Measurements from ENCODE around the gene FCN2. TPM values are rescaled to one million over a fixed set of nuclear protein-coding genes. Genes with fewer than 3 reads are reported as not detected.

FCN2 gene
- total RNA-seq = not detected

DNA sequence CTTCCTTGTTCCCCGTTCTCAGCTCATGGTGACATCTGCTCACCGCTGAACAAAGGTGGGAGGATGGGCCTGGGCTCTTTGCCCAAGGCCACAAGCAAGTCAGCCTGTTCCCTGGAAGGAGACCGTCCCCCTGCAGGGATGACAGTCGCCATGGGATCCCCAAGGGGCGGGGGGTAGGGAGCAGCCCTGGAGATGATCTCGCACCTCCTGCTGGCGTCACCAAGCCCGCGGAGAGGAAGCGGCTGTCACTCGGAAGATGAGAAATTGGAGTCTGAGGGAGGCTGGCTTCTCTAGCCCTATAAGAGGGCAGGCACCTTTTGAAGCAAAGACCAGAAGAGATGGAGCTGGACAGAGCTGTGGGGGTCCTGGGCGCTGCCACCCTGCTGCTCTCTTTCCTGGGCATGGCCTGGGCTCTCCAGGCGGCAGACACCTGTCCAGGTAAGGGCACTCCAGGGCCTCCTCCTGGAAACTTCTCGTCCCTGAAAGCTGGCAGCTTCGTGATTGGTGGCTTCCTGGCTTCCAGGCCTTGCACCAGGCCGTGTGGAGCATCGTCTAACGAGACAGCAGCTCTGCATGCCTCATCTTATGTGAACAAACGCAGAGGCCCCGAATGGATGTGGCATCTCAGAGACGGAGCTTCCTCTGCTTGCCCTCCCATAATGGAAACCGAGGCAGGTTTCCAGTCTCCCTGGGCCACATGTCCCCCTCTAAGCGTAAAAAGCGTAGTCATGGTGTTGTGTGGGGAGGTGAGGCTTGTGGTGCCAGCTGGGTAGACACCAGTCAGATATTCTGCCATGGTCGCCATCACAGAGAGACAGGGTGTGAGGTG lies at the start of gene FCN2:
Gene FCN2, plus strand, starts transcription at position 327 of the 829 bp plus-strand sequence. Its CDS starts 12 bp downstream, at position 339.
- H3K4me1 ChIP-seq = no peaks in the 10 kb centered on the region
- no peaks in the 10 kb centered on the region for H3K36me3 ChIP-seq
- TF ChIP-seq CTCF (IDR thresholded peaks at IDR 0.05) = no peak
- TF ChIP-seq POLR2A (IDR thresholded peaks at IDR 0.05) = no peak
- no peak within 1 kb of the TSS for H3K4me3 ChIP-seq
- H3K27ac ChIP-seq = no peak within 1 kb of the TSS
- WGBS, 2 donors = 84 to 91% methylated on average over 7 to 13 of the region's 25 CpGs
- no peaks in the 10 kb centered on the region for H3K9me3 ChIP-seq
- peaks cover 0 to 36% (median 0%) of the 10 kb centered on the region in 4 donors for H3K27me3 ChIP-seq
- no peak for DNase-seq
- intact Hi-C loops (cut with DNase I) = no loop called here

DNA sequence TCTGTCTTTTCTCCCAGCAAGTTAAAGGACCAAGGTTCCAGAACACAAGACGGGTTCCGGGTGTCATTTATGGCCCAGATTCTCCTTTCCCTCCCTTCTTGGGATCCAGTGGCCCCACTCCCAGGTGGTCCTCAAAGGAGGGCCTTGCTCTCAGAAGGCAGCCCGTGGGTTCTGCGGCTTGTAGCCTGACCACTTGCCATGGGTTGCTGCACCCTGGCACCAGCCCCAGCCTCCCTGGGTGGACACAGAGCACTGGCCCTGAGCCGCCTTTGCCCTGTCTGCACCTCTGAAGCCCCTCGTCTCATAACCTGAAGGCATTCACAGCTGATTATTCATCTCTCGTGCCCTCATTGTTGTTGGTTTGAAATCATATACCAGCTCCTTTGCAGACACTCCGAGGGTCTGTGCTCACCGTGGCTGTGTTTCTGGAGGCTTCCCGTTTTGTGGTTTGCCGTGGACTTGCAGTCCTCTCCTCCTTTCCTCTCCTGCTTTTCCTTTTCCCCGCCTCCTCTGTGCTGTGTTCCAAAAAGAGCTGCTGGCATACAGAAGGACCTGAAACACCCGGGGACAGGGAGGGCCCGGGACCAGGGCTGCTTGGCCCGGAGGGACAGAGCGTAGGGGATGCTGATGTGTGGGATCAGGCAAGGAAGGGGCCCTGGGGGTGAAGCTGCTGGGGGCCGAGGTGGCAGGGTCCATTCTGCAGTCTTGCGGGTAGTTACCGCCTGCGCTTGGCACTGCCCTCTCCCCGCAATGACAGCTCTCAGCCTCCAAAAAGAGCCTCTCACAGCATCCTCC lies 49.5 kb upstream of the FCN2 start:
- intact Hi-C loops (cut with DNase I) = no loop called here
- Histone ChIP-seq H3K4me1 (peaks cover 0 to 9% (median 0%) of the 10 kb centered on the region in 3 donors), H3K27ac (no peak overlapping the region), H3K9me3 (no peaks in the 10 kb centered on the region), H3K36me3 (peaks cover 0 to 42% (median 0%) of the 10 kb centered on the region in 3 donors), H3K4me3 (no peak overlapping the region), H3K27me3 (no peaks in the 10 kb centered on the region)
- TF ChIP-seq POLR2A (IDR thresholded peaks at IDR 0.05) = no peak
- TF ChIP-seq CTCF (IDR thresholded peaks at IDR 0.05) = no peak
- DNase-seq = no peak
- WGBS, 2 donors = 81 to 85% methylated on average over 18 to 20 of the region's 21 CpGs

DNA sequence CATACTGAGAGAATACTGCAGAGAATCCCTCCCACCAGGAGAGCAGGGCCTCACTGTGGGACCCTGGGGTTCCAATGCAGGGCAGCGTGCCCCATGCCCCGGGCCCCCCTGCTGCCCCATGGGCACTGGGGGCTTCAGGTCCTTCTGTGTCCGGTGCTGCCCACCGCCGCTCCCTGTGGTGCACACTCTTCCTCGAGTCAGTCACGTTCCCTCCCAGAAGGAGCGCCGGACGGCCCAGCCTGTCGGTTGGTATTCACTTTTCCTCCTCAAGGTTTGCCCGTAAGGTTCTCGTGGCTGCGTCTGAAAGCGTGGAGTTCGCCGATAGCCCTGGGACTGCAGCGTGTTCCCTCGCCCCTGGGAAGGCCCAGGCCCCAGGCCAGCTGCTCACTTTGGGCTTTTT lies 48.1 kb upstream of the FCN2 start:
- Histone ChIP-seq H3K9me3 (no peaks in the 10 kb centered on the region), H3K27ac (no peak overlapping the region), H3K36me3 (peaks cover 0 to 46% (median 0%) of the 10 kb centered on the region in 3 donors), H3K4me1 (no peaks in the 10 kb centered on the region), H3K27me3 (no peaks in the 10 kb centered on the region), H3K4me3 (no peak overlapping the region)
- DNase-seq = no peak
- 92 to 98% methylated on average over 9 to 19 of the region's 19 CpGs for WGBS, 2 donors
- intact Hi-C loops (cut with DNase I) = no loop called here
- TF ChIP-seq CTCF (IDR thresholded peaks at IDR 0.05) (no peak), POLR2A (IDR thresholded peaks at IDR 0.05) (no peak)

DNA sequence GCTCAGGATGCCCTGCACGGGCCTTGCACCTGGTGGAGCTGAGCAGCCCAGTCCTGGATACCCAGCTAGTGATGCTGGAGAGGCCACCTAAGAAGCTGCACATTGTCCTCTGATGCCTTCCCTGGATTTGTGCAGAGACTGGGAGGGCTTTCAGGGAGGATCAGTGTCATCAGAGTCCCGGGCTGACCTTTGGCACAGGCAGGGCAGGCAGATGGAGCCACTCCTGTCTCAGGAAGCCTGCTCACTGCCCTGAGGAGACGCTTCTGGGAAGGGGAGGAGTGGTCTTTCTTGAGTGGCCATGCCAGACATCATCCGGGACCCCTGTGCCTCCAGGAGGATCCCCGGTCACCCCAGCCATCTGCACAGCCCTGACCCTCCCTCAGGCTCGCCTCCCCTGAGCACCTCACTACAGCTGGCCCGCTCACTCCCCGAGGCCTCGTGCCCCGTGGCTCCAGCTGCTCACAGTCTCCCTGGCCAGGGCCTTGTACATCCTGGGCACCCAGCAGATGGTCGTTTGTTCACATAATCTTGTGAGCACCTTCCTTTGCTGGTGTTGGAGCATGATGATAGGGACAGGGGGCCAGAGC lies 47.2 kb upstream of the FCN2 start:
- Histone ChIP-seq H3K4me1 (no peaks in the 10 kb centered on the region), H3K27ac (no peak overlapping the region), H3K36me3 (peaks cover 0 to 47% (median 0%) of the 10 kb centered on the region in 3 donors), H3K9me3 (no peaks in the 10 kb centered on the region), H3K27me3 (no peaks in the 10 kb centered on the region), H3K4me3 (no peak overlapping the region)
- no peak for TF ChIP-seq POLR2A (IDR thresholded peaks at IDR 0.05)
- TF ChIP-seq CTCF (IDR thresholded peaks at IDR 0.05) = no peak
- intact Hi-C loops (cut with DNase I) = no loop called here
- DNase-seq = no peak
- 63 to 96% methylated on average over 4 to 6 of the region's 11 CpGs for WGBS, 2 donors

All from esophagus squamous epithelium (tissue), 5 donors.